Measurements from ENCODE around the gene LTBP3.

- peak; percentile 47 for TF ChIP-seq CTCF (conservative IDR thresholded peaks at IDR 0.05)
- TF ChIP-seq ZFX (IDR thresholded peaks at IDR 0.05): no peak
Measured at GRCh38 chr11:65571940-65572339, 13.8 kb upstream of the LTBP3 start.

Data from C4-2B (cell line).